ENCODE measurements around the gene ZNF282. TPM values are rescaled to one million over a fixed set of nuclear protein-coding genes. Genes with fewer than 3 reads are reported as not detected.
"Not testable (repeated sequence)": the region's sequence is repeated elsewhere in the genome, so short reads cannot be mapped to it uniquely, and the experiment has no call there.

Gene ZNF282
- total RNA-seq, 2 experiments from 2014 or later: 42.0 to 49.7 TPM

DNA sequence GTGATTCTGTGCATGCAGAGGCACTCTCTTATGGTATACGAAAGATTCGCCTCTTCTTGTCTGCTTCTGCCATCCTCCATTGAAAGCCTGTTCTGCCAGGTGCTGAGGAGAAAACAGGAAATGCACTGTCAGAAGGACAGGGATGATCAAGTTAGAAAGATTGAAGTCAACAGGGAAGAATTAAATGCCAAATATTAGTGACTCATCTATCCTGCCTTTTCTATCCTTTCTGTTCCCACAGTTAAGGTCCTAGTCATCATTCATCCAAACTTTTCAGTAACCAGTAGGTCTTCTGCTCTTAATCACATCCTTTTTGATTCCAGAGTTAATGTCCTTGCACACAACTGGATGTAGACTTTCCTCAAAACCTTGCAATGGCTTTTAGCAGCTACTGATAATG lies 61.8 kb downstream of the ZNF282 start:
- H3K4me1 Mint-ChIP-seq: peaks cover 13% of the 10 kb centered on the region
- no peak overlapping the region for H3K4me3 Mint-ChIP-seq
- no peaks in the 10 kb centered on the region for H3K9me3 Mint-ChIP-seq (ENCODE audit: low read depth)
- no peak for ATAC-seq
- CTCF ChIA-PET: interaction anchor here (1.4 kb wide), 1 partner anchor 24 kb away, joined by 3 read pairs; no protein-coding TSS in a partner anchor
- no peak overlapping the region for H3K27ac Mint-ChIP-seq
- peaks cover 16% of the 10 kb centered on the region for H3K36me3 Mint-ChIP-seq
- H3K27me3 Mint-ChIP-seq: no peaks in the 10 kb centered on the region
- DNase-seq: no peak

DNA sequence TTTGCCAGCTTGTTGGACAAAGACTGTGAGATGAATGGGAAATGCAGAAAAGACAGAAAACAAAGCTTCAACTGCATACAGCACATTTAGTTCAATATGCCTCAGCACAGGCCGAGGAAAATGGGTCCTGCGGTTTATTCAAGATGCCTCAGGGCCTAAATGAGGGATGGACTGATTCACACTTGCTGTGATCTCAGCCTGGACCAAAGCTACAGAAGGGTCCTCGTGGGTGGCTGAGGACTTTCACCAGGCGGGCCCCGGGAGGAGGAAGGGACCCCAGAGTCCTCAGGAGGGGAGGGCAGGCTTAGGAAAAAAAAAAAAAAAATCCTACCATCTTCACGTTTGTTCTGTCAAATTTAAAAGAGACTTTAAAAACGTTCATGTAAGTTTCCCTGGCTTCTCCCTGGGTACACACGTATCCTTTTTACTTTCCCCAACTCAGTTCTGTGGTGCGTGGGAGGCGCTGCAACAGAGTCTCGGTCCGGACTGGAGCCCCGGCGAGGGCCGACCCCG lies 66.0 kb downstream of the ZNF282 start:
- Mint-ChIP-seq H3K4me1 (peaks cover 26% of the 10 kb centered on the region), H3K36me3 (peaks cover 7% of the 10 kb centered on the region), H3K27ac (peak overlapping the region; percentile 77), H3K27me3 (no peaks in the 10 kb centered on the region), H3K4me3 (peak overlapping the region; percentile 74), H3K9me3 (ENCODE audit: low read depth) (no peaks in the 10 kb centered on the region)
- CTCF ChIA-PET: interaction anchor here (0.5 to 5.3 kb wide), 31 partner anchors 9 to 1310 kb away, joined by 3 to 26 read pairs (median 4); partner anchors contain the start of genes ZNF212, ZNF282, ZNF398 and ZNF777
- ATAC-seq (peak; percentile 8), DNase-seq (no peak)

DNA sequence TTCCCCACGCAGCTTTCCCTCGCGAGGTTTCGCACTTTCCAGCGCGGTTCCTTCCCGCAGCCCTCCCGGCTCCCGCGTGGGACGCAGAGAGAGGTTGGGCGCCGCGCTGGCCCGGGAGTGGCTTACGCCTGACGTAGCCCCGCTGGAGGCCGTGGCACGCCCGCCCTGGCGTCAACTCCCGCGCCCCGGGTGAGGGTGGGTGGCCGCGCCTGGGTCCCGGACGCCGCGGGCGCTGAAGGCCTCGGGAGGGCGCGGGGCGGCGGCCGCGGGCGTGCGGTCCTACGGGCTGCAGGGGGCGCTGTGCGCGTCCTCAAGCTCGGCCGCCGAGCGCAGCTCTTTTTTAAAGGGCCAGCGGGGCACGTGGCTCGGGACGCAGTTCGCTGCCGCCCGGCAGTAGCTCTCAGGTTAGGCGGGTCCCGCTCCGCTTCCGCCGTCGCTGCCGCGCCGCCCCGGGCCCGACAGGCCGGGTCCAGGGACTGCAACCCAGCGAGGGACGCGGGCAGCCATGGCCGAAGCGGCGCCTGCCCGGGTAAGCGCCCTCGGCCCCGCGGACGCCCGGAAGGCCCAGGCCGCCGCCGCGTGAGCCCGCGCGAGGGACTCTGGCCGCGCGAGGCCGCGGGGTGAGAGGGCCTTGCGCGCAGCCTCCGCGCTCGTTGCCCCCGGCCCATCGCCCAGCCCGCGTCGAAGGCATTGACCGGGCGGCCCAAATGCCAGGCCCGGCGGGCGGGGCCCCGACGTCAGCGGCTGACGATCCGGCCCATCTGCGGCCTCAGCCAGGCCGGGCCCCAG lies 66.7 kb downstream of the ZNF282 start, which contains the start of gene ZNF783:
TSS of gene ZNF783 (plus strand) at position 368 of the 789 bp plus-strand sequence. CDS start at position 506, 138 bp downstream.
- H3K4me1 Mint-ChIP-seq: peaks cover 26% of the 10 kb centered on the region
- peak; percentile 87 for ATAC-seq
- no peaks in the 10 kb centered on the region for H3K9me3 Mint-ChIP-seq (ENCODE audit: low read depth)
- peaks cover 11% of the 10 kb centered on the region for H3K36me3 Mint-ChIP-seq
- no peaks in the 10 kb centered on the region for H3K27me3 Mint-ChIP-seq
- H3K4me3 Mint-ChIP-seq: peak within 1 kb of the TSS; percentile 74
- CTCF ChIA-PET: interaction anchor here (0.7 to 5.3 kb wide), 31 partner anchors 8 to 307 kb away, joined by 3 to 26 read pairs (median 4); partner anchors contain the start of genes ZNF212, ZNF282, ZNF398 and ZNF777
- peak; percentile 88 for DNase-seq
- H3K27ac Mint-ChIP-seq: peak within 1 kb of the TSS; percentile 77

DNA sequence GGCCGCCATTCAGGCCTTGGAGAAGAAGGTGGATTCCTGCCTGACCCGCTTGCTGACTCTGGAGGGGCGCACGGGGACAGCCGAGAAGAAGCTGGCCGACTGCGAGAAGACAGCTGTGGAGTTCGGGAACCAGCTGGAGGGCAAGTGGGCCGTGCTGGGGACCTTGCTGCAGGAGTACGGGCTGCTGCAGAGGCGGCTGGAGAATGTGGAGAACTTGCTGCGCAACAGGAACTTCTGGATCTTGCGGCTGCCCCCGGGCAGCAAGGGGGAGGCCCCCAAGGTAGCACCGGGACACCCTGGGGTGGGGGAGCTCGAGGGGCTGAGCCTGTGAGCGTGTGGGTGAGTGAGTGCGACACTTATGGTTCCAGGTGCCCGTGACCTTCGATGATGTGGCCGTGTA lies 71.1 kb downstream of the ZNF282 start:
- no peaks in the 10 kb centered on the region for H3K9me3 Mint-ChIP-seq (ENCODE audit: low read depth)
- no peak overlapping the region for H3K4me3 Mint-ChIP-seq

DNA sequence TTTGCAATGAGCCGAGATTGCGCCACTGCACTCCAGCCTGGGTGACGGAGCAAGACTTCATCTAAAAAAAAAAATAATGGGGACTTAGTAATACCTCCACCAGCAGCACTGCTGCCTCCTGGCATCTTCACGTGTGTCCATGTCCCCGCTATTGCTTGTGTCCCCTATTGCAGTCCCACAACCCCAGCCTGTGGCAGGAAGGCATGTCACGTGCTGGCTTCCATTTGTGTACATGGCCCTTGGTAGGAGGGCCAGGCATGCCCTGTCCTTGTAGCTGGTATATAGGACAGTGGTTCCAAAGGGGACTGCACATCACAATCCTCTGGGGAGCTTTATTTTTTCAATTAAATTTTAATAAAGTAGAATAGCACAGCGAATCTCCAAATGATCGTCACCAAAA lies 72.4 kb downstream of the ZNF282 start:
- H3K4me3 Mint-ChIP-seq: no peak overlapping the region
- H3K9me3 Mint-ChIP-seq (ENCODE audit: low read depth): no peaks in the 10 kb centered on the region
- ATAC-seq (no peak), DNase-seq (no peak)
- peaks cover 13% of the 10 kb centered on the region for H3K4me1 Mint-ChIP-seq
- CTCF ChIA-PET: no interaction called here
- H3K27me3 Mint-ChIP-seq: no peaks in the 10 kb centered on the region
- H3K36me3 Mint-ChIP-seq: peaks cover 42% of the 10 kb centered on the region
- no peak overlapping the region for H3K27ac Mint-ChIP-seq

More for the DNA sequence above, 71.1 kb downstream of the ZNF282 start:
- ATAC-seq (no peak), DNase-seq (no peak)
- Mint-ChIP-seq H3K36me3 (peaks cover 36% of the 10 kb centered on the region), H3K27ac (no peak overlapping the region), H3K4me1 (peaks cover 16% of the 10 kb centered on the region), H3K27me3 (no peaks in the 10 kb centered on the region)
- CTCF ChIA-PET: interaction anchor here (1.2 kb wide), 1 partner anchor 26 kb away, joined by 4 read pairs; no protein-coding TSS in a partner anchor

DNA sequence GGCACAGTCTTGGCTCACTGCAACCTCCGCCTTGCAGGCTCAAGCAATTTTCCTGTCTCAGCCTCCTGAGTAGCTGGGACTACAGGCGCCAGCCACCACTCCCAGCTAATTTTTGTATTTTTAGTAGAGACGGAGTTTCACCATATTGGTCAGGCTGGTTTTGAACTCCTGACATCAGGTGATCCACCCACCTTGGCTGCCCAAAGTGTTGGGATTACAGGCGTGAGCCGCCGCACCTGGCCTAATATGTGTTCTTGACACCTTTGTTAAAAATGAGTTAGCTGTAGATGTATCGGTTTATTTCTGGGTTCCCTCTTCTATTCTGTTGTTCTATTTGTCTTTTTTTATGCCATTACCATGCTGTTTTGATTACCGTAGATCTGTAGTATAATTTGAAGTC lies 79.1 kb downstream of the ZNF282 start:
- not testable (repeated sequence) for H3K9me3 Mint-ChIP-seq (ENCODE audit: low read depth); ATAC-seq; DNase-seq; H3K4me3 Mint-ChIP-seq; H3K27ac Mint-ChIP-seq; H3K4me1 Mint-ChIP-seq; H3K27me3 Mint-ChIP-seq
- CTCF ChIA-PET: interaction anchor here (0.7 to 1.0 kb wide), 2 partner anchors 12 to 13 kb away, joined by 3 to 4 read pairs; partner anchors contain the start of gene ZNF783
- H3K36me3 Mint-ChIP-seq: peaks cover 51% of the 10 kb centered on the region

Other genes starting within 250 kb of the ZNF282 start
- 10 to 100 TPM; 82.3 to 99.4 TPM for gene PDIA4, start 167.0 kb upstream of the ZNF282 start, total RNA-seq
- 1 to 10 TPM; 7.1 to 7.4 TPM for gene ZNF786, start 104.8 kb upstream of the ZNF282 start, total RNA-seq
- under 1 TPM; 0.53 to 0.91 TPM for gene ZNF425, start 69.2 kb upstream of the ZNF282 start, total RNA-seq
- gene ZNF398, start 48.1 kb upstream of the ZNF282 start, total RNA-seq: 10 to 100 TPM; 12.1 to 13.2 TPM
- 10 to 100 TPM; 12.8 to 14.2 TPM for gene ZNF212, start 44.1 kb downstream of the ZNF282 start, total RNA-seq
- gene ZNF783, start 66.7 kb downstream of the ZNF282 start, total RNA-seq: 10 to 100 TPM; 14.8 to 15.5 TPM